GM12801 (cell line): ENCODE results near the gene HOXD9.

Source experiments
- TF ChIP-seq, protein P1 (sequence below): IDR thresholded peaks from one replicate; pipeline ENCODE4 v1.5.1; 2011; ENCODE audit warnings: control low read depth; ENCODE audit not compliant: insufficient read length; ENCODE audit errors: extremely low read depth

HOXD9 gene

DNA sequence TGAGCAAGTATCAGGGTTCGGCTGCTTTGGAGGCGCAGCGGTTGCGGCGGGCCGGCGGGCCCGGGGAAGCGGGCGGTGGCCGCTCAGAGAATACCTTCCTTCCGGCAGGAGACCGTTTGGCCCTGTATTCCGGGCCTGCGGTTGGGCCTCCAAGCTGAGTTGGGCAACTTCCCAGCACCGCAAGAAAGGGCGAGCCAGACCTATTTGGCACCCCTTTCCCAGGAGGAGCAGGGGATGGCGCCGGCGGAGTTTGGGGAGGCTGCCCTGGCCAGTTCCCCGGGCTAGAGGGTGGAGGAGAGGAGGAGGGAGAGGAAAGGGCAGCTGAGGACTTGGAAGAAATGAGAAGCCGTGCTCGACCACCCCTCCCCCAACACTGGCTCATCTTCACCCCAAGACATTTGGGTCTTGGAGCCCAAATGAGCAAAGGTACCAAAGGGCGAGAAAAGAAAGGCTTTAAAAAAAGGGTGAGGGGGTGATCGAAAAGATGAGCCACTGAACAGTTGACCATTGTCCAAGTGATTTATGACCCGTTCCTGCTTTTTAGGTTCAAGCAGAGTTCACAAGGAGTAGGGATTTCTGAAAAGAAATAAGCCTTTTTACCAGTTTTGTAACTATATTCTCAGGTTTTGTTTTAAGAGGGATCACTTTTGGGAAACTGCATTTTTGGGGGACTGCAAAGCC lies 43.0 kb downstream of the HOXD9 start:
- TF ChIP-seq, protein P1, sequence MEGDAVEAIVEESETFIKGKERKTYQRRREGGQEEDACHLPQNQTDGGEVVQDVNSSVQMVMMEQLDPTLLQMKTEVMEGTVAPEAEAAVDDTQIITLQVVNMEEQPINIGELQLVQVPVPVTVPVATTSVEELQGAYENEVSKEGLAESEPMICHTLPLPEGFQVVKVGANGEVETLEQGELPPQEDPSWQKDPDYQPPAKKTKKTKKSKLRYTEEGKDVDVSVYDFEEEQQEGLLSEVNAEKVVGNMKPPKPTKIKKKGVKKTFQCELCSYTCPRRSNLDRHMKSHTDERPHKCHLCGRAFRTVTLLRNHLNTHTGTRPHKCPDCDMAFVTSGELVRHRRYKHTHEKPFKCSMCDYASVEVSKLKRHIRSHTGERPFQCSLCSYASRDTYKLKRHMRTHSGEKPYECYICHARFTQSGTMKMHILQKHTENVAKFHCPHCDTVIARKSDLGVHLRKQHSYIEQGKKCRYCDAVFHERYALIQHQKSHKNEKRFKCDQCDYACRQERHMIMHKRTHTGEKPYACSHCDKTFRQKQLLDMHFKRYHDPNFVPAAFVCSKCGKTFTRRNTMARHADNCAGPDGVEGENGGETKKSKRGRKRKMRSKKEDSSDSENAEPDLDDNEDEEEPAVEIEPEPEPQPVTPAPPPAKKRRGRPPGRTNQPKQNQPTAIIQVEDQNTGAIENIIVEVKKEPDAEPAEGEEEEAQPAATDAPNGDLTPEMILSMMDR, result no peak

DNA sequence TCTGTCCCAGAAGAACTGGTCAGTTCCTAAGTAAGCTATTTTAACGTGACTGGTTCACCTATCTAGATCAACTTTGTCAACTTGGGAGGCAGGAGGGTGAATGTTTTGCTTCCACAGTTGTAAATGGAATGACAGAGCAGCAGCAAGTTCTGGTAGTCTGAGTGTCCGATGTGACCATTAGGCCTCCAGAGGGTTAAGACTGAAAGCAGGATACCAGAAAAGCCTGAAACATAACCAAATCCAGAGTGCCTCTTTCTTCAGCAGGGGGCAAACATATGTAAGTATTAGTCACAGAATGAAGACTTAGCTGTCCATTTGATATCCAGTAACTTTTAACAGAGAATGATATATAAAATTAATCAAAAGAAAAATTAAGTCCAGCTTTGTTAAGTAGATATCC lies 43.8 kb downstream of the HOXD9 start:
- TF ChIP-seq, protein P1, result no peak

DNA sequence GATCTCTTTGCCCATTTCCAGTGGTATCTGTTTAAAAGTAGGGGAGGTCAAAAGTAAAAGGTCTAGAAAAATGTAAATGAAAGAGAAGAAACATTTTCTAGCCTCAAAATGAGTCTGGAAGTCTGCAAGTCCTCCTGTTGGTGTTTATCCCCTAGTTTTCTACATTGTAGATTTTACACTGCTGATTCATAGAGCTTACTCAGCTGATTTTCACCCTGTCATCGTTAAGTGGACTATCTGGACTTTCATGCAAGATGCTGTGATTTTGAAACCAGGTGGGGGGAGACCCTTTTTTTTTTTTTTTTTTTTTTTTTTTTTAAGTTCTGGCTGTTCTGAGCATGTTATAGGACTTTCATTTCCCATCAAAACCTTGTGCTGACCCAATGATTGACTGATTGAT lies 44.9 kb downstream of the HOXD9 start:
- TF ChIP-seq, protein P1, result no peak

DNA sequence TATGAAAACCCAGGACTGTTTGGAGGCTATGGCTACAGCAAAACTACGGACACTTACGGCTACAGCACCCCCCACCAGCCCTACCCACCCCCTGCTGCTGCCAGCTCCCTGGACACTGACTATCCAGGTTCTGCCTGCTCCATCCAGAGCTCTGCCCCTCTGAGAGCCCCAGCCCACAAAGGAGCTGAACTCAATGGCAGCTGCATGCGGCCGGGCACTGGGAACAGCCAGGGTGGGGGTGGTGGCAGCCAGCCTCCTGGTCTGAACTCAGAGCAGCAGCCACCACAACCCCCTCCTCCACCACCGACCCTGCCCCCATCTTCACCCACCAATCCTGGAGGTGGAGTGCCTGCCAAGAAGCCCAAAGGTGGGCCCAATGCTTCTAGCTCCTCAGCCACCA lies 46.7 kb downstream of the HOXD9 start:
- TF ChIP-seq, protein P1, result no peak

DNA sequence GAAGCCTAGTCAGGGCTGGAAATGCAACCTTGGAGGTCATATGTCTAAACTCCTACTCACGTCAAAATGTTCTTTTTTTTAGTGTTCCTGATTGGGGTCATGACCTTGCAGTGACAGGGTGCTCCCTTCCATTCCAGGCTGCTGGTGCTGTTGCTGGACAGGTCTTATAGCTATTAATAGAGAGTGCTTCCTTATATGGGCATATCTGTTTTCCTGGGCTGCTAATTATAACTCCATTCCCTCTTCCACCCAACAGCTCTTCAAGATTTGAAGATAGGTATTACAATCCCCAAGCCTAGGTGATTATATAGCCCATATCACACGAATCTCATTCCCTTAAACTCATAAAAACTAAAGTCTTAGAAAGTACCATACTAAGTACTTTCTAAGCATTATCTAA lies 47.2 kb downstream of the HOXD9 start:
- TF ChIP-seq, protein P1, result no peak

DNA sequence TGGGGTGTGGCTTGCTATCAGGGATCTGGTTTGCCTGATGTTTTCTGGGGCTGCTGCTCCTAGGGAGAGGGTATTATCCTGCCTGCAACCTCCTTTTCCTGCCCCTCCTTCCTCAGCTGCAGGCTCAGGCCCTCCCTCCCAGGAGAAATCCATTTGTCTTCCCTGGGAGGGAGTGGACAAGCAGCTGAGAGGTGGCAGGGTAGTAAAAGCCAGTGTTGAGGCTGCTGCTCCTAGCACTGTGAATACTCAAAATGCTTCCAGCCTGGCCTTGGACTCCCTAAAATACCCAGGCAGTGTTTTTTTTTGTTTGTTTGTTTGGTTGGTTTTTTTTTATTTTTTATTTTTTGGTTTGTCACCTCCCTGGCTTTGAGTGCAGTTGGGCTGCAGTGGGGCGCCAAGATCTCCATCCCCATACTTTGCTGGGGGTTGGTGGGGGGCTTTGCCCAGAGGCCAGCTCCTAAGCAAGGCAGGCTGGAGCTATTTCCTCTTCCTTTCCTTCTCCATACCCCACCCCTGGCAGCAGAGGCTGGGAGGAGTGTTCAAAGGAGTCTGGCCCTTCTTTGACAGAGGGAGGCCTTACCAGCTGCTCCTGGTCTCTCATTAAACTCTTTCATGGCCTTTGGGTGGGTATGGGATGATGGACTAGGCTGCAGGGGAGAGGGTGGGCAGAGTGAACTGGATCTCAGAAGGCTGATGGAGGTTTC lies 48.2 kb downstream of the HOXD9 start:
- TF ChIP-seq, protein P1, result no peak

DNA sequence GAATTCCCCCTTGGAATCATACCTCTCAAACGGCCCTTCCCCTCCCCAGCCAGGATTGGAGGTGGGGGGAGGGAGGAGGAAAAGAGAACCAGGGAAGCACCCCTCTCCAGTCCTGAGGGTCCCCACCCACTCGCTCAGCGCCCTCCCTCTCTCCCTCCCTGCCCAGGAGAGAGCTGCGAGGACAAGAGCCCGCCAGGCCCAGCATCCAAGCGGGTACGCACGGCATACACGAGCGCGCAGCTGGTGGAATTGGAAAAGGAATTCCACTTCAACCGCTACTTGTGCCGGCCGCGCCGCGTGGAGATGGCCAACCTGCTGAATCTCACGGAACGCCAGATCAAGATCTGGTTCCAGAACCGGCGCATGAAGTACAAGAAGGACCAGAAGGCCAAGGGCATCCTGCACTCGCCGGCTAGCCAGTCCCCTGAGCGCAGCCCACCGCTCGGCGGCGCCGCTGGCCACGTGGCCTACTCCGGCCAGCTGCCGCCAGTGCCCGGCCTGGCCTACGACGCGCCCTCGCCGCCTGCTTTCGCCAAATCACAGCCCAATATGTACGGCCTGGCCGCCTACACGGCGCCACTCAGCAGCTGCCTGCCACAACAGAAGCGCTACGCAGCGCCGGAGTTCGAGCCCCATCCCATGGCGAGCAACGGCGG lies 49.0 kb downstream of the HOXD9 start:
- TF ChIP-seq, protein P1, result no peak
